ENCODE measurements around the gene BCAS1. TPM values are rescaled to one million over a fixed set of nuclear protein-coding genes. Genes with fewer than 3 reads are reported as not detected.
A peak's percentile ranks its signal among the peaks of the same experiment; 100 is the strongest.

Gene BCAS1
- total and polyA plus RNA-seq, 12 donors = 0.07 to 2.3 (median 0.13) TPM; not detected in 7

- no peaks in the 10 kb centered on the region for H3K9me3 ChIP-seq (replicated peaks in 1 of 3)
- WGBS, 4 donors = 42 to 57% (median 53%) methylated on average over 4 of the region's 4 CpGs
- H3K27ac ChIP-seq = no peak overlapping the region
- no peaks in the 10 kb centered on the region for H3K27me3 ChIP-seq
- no peak for DNase-seq
- H3K36me3 ChIP-seq (replicated peaks in 1 of 2) = no peaks in the 10 kb centered on the region
- no peaks in the 10 kb centered on the region for H3K4me1 ChIP-seq (replicated peaks in 1 of 2)
- no peak for TF ChIP-seq CTCF (IDR thresholded peaks at IDR 0.05)
- TF ChIP-seq POLR2A (IDR thresholded peaks at IDR 0.05) = no peak
- H3K4me3 ChIP-seq = no peak overlapping the region
- intact Hi-C loops (cut with DNase I) = loop anchor here in 1 of 2 donors (10.0 kb wide), 1 partner anchor 539 kb away; no protein-coding TSS in a partner anchor
Observed at GRCh38 chr20:54106162-54106561, 35.8 kb upstream of the BCAS1 start.

GRCh38 chr20:54105653-54106052 is 35.3 kb upstream of the BCAS1 start:
- Histone ChIP-seq H3K4me3 (no peak overlapping the region), H3K9me3 (replicated peaks in 1 of 3) (no peaks in the 10 kb centered on the region), H3K4me1 (replicated peaks in 1 of 2) (no peaks in the 10 kb centered on the region), H3K36me3 (replicated peaks in 1 of 2) (no peaks in the 10 kb centered on the region), H3K27me3 (no peaks in the 10 kb centered on the region), H3K27ac (no peak overlapping the region)
- intact Hi-C loops (cut with DNase I) = loop anchor here in 1 of 2 donors (10.0 kb wide), 1 partner anchor 539 kb away; no protein-coding TSS in a partner anchor
- 52 to 68% (median 65%) methylated on average over 4 of the region's 4 CpGs for WGBS, 4 donors
- no peak for TF ChIP-seq POLR2A (IDR thresholded peaks at IDR 0.05)
- no peak for TF ChIP-seq CTCF (IDR thresholded peaks at IDR 0.05)
- no peak for DNase-seq

GRCh38 chr20:54104781-54105180 is 34.4 kb upstream of the BCAS1 start:
- Histone ChIP-seq H3K4me1 (replicated peaks in 1 of 2) (no peaks in the 10 kb centered on the region), H3K36me3 (replicated peaks in 1 of 2) (no peaks in the 10 kb centered on the region), H3K27ac (no peak overlapping the region), H3K9me3 (replicated peaks in 1 of 3) (no peaks in the 10 kb centered on the region), H3K4me3 (no peak overlapping the region), H3K27me3 (no peaks in the 10 kb centered on the region)
- 76 to 85% (median 83%) methylated on average over 4 of the region's 4 CpGs for WGBS, 4 donors
- no peak for TF ChIP-seq POLR2A (IDR thresholded peaks at IDR 0.05)
- TF ChIP-seq CTCF (IDR thresholded peaks at IDR 0.05) = no peak
- intact Hi-C loops (cut with DNase I) = loop anchor here (5.0 to 10.0 kb wide), 2 partner anchors 93 to 540 kb away; no protein-coding TSS in a partner anchor
- DNase-seq = no peak

GRCh38 chr20:54103762-54104600 is 33.6 kb upstream of the BCAS1 start:
- H3K4me1 ChIP-seq (replicated peaks in 1 of 2) = no peaks in the 10 kb centered on the region
- TF ChIP-seq CTCF (IDR thresholded peaks at IDR 0.05) = peak in 1 of 6 experiments; percentile 13
- TF ChIP-seq POLR2A (IDR thresholded peaks at IDR 0.05) = no peak
- no peaks in the 10 kb centered on the region for H3K9me3 ChIP-seq (replicated peaks in 1 of 3)
- no peaks in the 10 kb centered on the region for H3K27me3 ChIP-seq
- H3K36me3 ChIP-seq (replicated peaks in 1 of 2) = no peaks in the 10 kb centered on the region
- no peak for DNase-seq
- WGBS, 4 donors = 64 to 83% (median 70%) methylated on average over 6 of the region's 6 CpGs
- intact Hi-C loops (cut with DNase I) = loop anchor here (5.0 to 10.0 kb wide), 2 partner anchors 93 to 541 kb away; no protein-coding TSS in a partner anchor
- H3K27ac ChIP-seq = no peak overlapping the region
- no peak overlapping the region for H3K4me3 ChIP-seq

Data from adrenal gland (tissue), 12 donors.